AG10803 (cell line): ENCODE data around the gene HAGHL.

Source experiments
- DNase-seq: peaks from one replicate; pipeline ENCODE4 v3.0.0; 2010; ENCODE audit warnings: low read depth
- H3K4me3 ChIP-seq: 2 replicates; pipeline ENCODE4 v1.5.1; 2011; ENCODE audit warnings: mild to moderate bottlenecking, low read length, control low read depth
- CTCF ChIP-seq: conservative IDR thresholded peaks from 2 replicates; pipeline ENCODE4 v1.5.1; 2011; ENCODE audit warnings: mild to moderate bottlenecking, low read length, control low read depth, inconsistent platforms

Gene HAGHL

GRCh38 chr16:725041-725376, 1.9 kb upstream of the HAGHL start:
- no peak for DNase-seq
- no peak for TF ChIP-seq CTCF

GRCh38 chr16:725463-726187, 1.3 kb upstream of the HAGHL start:
- no peak for DNase-seq
- TF ChIP-seq CTCF = no peak
- no peak overlapping the region for H3K4me3 ChIP-seq

More at GRCh38 chr16:725041-725376, 1.9 kb upstream of the HAGHL start:
- no peak overlapping the region for H3K4me3 ChIP-seq

- no peak for DNase-seq
- no peak overlapping the region for H3K4me3 ChIP-seq
- TF ChIP-seq CTCF = no peak
Observed at GRCh38 chr16:726188-726437, 793 bp upstream of the HAGHL start.

GRCh38 chr16:727291-727977, 528 bp downstream of the HAGHL start:
- H3K4me3 ChIP-seq = peak overlapping the region; percentile 67
- no peak for TF ChIP-seq CTCF
- no peak for DNase-seq

- peak; percentile 72 for DNase-seq
- TF ChIP-seq CTCF = no peak
- H3K4me3 ChIP-seq = peak overlapping the region; percentile 67
Observed at GRCh38 chr16:728131-728889, 1.4 kb downstream of the HAGHL start.

GRCh38 chr16:728890-729744, 2.2 kb downstream of the HAGHL start:
- DNase-seq = no peak
- no peak overlapping the region for H3K4me3 ChIP-seq
- no peak for TF ChIP-seq CTCF
